Hepatocyte (in vitro differentiated cells): ENCODE results near the gene PSMA7. TPM values are rescaled to one million over a fixed set of nuclear protein-coding genes. Genes with fewer than 3 reads are reported as not detected.

ENCODE experiments used
- DNase-seq: peaks from one replicate; pipeline ENCODE4 v3.0.0-alpha.2; 2016; ENCODE audit warnings: low spot score
- H2AFZ ChIP-seq: fragments of 200-600 bp; sonication (generic); 2 replicates; pipeline ENCODE4 v1.6.0; 2016; ENCODE audit warnings: antibody characterized with exemption, mild to moderate bottlenecking
- H3K27ac ChIP-seq: fragments of 200-600 bp; sonication (generic); 2 replicates; pipeline ENCODE4 v1.5.1; 2016; ENCODE audit warnings: mild to moderate bottlenecking
- H3K27me3 ChIP-seq: fragments of 200-600 bp; sonication (generic); 2 replicates; pipeline ENCODE4 v1.6.1; 2016
- H3K36me3 ChIP-seq: fragments of 200-600 bp; sonication (generic); replicated peaks from 2 replicates; pipeline ENCODE4 v1.5.1; 2016; ENCODE audit warnings: low read depth; ENCODE audit not compliant: insufficient read depth
- H3K4me1 ChIP-seq: fragments of 200-600 bp; sonication (generic); 2 replicates; pipeline ENCODE4 v1.5.1; 2016; ENCODE audit warnings: mild to moderate bottlenecking, moderate library complexity; ENCODE audit not compliant: insufficient read depth
- H3K4me2 ChIP-seq: fragments of 200-600 bp; sonication (generic); 2 replicates; pipeline ENCODE4 v1.6.0; 2016
- H3K4me3 ChIP-seq: fragments of 200-600 bp; sonication (generic); 2 replicates; pipeline ENCODE4 v1.5.1; 2016; ENCODE audit warnings: mild to moderate bottlenecking
- H3K79me2 ChIP-seq: fragments of 200-600 bp; sonication (generic); 2 replicates; pipeline ENCODE4 v1.6.0; 2017; ENCODE audit warnings: mild to moderate bottlenecking
- H3K9me2 ChIP-seq: fragments of 200-600 bp; sonication (generic); replicated peaks from 2 replicates; pipeline ENCODE4 v1.6.0; 2017; ENCODE audit warnings: mild to moderate bottlenecking; ENCODE audit not compliant: insufficient read depth
- H3K9me3 ChIP-seq: fragments of 200-600 bp; sonication (generic); 2 replicates; pipeline ENCODE4 v1.5.1; 2016; ENCODE audit warnings: low read depth, mild to moderate bottlenecking
- H4K20me1 ChIP-seq: fragments of 200-600 bp; sonication (generic); 2 replicates; pipeline ENCODE4 v1.6.0; 2016; ENCODE audit warnings: mild to moderate bottlenecking; ENCODE audit not compliant: insufficient read depth, poor library complexity, severe bottlenecking
- EZH2 ChIP-seq: fragments of 200-600 bp; sonication (generic); IDR thresholded peaks from 2 replicates; pipeline ENCODE4 v1.6.1; 2016; ENCODE audit warnings: antibody characterized with exemption, mild to moderate bottlenecking, borderline replicate concordance
- EZH2phosphoT487 ChIP-seq: fragments of 200-600 bp; sonication (generic); IDR thresholded peaks from one replicate; pipeline ENCODE4 v1.6.1; 2018; ENCODE audit warnings: antibody characterized with exemption, mild to moderate bottlenecking, low read depth, moderate library complexity; ENCODE audit not compliant: unreplicated experiment, severe bottlenecking
- WGBS: methylation state at CpG from one replicate; pipeline ENCODE4 v1.1.6; 2016; ENCODE audit warnings: low lambda C conversion rate; ENCODE audit errors: missing lambda C conversion rate; 5-methylcytosine and 5-hydroxymethylcytosine counted together
- polyA plus RNA-seq: library from polyadenylated mRNA; unstranded; fragments of >200 nt; fragmentation: Nextera tagmentation; extraction: Ambion mirVana; gene quantifications from 2 replicates; pipeline ENCODE4 v1.2.1, GENCODE V29; 2016
- total RNA-seq: library from RNA; depleted of rRNA; stranded (reverse); fragments of >200 nt; gene quantifications from 2 replicates; pipeline ENCODE4 v1.2.3, GENCODE V29; 2014
- TF ChIP-seq, protein P1 (sequence below): fragments of 200-600 bp; sonication (generic); IDR thresholded peaks from 2 replicates; pipeline ENCODE4 v1.5.1; 2016; ENCODE audit warnings: antibody characterized with exemption, mild to moderate bottlenecking; ENCODE audit not compliant: poor library complexity

Gene PSMA7
- total and polyA plus RNA-seq, 2 experiments from 2014 or later, result 277 to 408 TPM

DNA sequence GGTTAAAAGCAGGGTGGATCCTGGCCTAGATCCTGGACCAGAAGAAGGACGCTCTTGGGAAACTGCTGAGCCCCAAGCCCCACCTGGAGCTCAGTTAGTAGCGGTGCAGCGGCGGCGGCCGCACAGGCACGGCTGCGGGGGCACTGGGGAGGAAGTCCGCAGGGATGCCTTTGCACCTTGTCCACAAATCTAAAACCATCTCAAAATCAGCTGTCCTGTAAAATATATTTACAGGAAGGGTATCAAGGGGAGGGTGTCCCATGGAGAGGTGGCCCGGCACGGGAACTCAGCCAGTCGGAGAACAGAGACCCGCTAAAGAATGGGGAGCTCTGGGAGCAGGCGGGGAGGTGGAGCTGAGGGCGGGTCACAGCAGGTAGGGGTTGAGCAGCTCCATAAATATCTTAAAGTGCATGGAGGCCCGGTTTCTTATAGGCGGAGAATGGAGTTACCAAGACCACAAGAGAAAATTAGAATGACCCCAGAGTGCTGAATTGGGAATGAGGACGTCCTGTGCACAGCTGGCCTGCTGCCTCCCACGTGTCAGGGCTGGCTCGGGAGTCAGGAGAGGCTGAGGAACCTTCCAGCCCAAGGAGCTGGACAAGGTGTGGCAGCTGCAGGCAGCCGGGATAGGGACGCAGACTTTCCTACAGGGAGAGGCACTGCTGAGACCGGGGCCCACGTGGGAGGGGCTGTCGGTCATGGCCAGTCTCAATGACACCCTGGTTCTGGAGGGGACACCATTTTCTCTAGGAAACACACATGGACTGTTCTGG, 47.6 kb upstream of the PSMA7 start:
- no peak for TF ChIP-seq EZH2phosphoT487
- no peak for TF ChIP-seq EZH2
- TF ChIP-seq, protein P1, sequence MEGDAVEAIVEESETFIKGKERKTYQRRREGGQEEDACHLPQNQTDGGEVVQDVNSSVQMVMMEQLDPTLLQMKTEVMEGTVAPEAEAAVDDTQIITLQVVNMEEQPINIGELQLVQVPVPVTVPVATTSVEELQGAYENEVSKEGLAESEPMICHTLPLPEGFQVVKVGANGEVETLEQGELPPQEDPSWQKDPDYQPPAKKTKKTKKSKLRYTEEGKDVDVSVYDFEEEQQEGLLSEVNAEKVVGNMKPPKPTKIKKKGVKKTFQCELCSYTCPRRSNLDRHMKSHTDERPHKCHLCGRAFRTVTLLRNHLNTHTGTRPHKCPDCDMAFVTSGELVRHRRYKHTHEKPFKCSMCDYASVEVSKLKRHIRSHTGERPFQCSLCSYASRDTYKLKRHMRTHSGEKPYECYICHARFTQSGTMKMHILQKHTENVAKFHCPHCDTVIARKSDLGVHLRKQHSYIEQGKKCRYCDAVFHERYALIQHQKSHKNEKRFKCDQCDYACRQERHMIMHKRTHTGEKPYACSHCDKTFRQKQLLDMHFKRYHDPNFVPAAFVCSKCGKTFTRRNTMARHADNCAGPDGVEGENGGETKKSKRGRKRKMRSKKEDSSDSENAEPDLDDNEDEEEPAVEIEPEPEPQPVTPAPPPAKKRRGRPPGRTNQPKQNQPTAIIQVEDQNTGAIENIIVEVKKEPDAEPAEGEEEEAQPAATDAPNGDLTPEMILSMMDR, result no peak
- Histone ChIP-seq H3K79me2 (peaks cover 46% of the 10 kb centered on the region), H3K4me2 (no peak overlapping the region), H3K9me3 (no peaks in the 10 kb centered on the region), H3K4me1 (peaks cover 3% of the 10 kb centered on the region), H3K27ac (no peak overlapping the region), H3K27me3 (no peaks in the 10 kb centered on the region), H4K20me1 (no peaks in the 10 kb centered on the region), H3K36me3 (no peaks in the 10 kb centered on the region), H2AFZ (no peak overlapping the region), H3K9me2 (no peaks in the 10 kb centered on the region), H3K4me3 (no peak overlapping the region)
- no peak for DNase-seq
- 95% methylated on average over 25 of the region's 25 CpGs for WGBS

DNA sequence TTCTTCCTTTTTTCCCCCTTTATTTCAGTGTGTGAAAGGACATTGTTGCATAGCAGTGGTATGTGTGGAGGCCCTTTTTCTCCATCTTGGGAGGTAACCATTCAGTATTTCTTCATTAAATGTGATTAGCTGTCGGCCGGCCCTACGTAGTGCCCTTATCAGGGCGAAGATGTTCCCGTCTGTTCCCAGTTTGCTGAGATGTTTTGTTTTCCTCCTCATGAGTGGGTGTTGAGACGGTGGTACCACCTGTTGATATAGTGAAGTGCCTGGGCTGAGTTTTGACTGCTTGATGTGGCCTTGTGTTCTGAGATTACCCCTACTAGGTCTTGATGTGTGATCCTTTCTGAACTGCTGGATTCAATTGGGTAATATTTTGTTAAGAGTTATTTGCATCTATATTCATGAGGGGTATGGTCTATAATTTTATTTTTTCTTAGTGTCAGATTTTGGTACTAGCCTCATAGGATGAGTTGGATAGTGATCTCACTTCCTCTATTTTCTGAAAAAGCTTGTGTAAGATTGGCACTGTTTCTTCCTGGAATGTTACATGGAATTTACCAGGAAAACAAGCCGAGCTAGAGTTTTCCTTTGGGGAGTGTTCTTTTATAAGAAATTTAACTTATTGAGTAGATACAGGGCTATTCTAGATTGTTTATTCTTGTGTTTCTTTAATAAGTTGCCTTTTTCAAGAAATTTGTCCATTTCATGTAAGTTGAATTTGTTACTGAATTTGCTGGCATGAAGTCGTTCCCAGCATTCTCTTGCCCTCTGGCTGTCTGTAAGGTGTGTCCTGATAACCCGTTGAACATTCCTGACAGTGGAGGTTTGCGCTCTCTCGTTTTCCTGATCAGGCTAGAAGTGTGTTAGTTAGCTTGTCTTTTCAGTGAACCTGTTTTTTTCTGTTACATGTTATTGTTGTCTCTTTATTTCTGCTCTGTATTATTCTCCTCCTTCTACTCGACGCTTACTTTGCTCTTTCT, 44.0 kb upstream of the PSMA7 start:
- no peaks in the 10 kb centered on the region for H4K20me1 ChIP-seq
- no peak overlapping the region for H3K4me3 ChIP-seq
- no peaks in the 10 kb centered on the region for H3K27me3 ChIP-seq
- no peaks in the 10 kb centered on the region for H3K9me3 ChIP-seq
- H3K36me3 ChIP-seq, result no peaks in the 10 kb centered on the region
- H3K4me2 ChIP-seq, result no peak overlapping the region
- H3K27ac ChIP-seq, result peak overlapping the region; percentile 33
- WGBS, result 84% methylated on average over 13 of the region's 13 CpGs
- H3K9me2 ChIP-seq, result no peaks in the 10 kb centered on the region
- TF ChIP-seq EZH2, result no peak
- no peak for TF ChIP-seq EZH2phosphoT487
- TF ChIP-seq, protein P1, result no peak
- no peak overlapping the region for H2AFZ ChIP-seq
- H3K4me1 ChIP-seq, result peaks cover 9% of the 10 kb centered on the region
- DNase-seq, result no peak
- peaks cover 74% of the 10 kb centered on the region for H3K79me2 ChIP-seq

DNA sequence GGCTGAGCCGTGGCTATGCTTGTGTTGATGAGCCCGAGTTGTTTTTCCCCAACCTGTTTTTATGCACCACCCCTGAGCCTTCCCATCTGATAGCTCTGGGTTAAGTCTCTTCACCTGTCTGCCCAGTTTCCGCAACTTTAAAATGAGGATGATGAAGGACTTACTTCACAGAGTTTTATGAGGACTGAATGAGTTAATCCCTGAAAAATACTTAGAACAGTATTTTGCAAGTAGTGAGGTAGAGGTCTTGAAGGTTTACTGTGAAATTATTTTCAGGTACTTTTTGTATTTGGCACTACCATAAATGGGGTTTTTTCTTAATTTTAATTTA, 42.9 kb upstream of the PSMA7 start:
- WGBS, result 96% methylated on average over 3 of the region's 3 CpGs
- DNase-seq, result no peak

More for the DNA sequence above, 42.9 kb upstream of the PSMA7 start:
- Histone ChIP-seq H3K4me2 (no peak overlapping the region), H3K4me1 (peaks cover 15% of the 10 kb centered on the region), H3K9me2 (no peaks in the 10 kb centered on the region), H3K27ac (no peak overlapping the region), H3K79me2 (peaks cover 72% of the 10 kb centered on the region), H3K4me3 (no peak overlapping the region), H3K27me3 (no peaks in the 10 kb centered on the region), H3K36me3 (no peaks in the 10 kb centered on the region), H3K9me3 (no peaks in the 10 kb centered on the region), H4K20me1 (no peaks in the 10 kb centered on the region), H2AFZ (no peak overlapping the region)
- TF ChIP-seq EZH2, result no peak
- TF ChIP-seq, protein P1, result no peak
- no peak for TF ChIP-seq EZH2phosphoT487
